ENCODE data around the gene HSBP1L1.
"Not testable (repeated sequence)": the region's sequence is repeated elsewhere in the genome, so short reads cannot be mapped to it uniquely, and the experiment has no call there.

Gene HSBP1L1

GRCh38 chr18:79987566-79987965, 23.1 kb downstream of the HSBP1L1 start:
- DNase-seq (ENCODE audit: low read depth) = peak; percentile 19

- DNase-seq (ENCODE audit: low read depth) = peak; percentile 52
These were observed 23.6 kb downstream of the HSBP1L1 start for GRCh38 chr18:79988071-79988450.

- peak; percentile 84 for DNase-seq (ENCODE audit: low read depth)
These were observed 24.2 kb downstream of the HSBP1L1 start, which contains the start of gene TXNL4A for GRCh38 chr18:79988451-79989194. TXNL4A (minus strand) TSS chr18:79988563; CDS start chr18:79988392, 171 bp downstream.

DNA sequence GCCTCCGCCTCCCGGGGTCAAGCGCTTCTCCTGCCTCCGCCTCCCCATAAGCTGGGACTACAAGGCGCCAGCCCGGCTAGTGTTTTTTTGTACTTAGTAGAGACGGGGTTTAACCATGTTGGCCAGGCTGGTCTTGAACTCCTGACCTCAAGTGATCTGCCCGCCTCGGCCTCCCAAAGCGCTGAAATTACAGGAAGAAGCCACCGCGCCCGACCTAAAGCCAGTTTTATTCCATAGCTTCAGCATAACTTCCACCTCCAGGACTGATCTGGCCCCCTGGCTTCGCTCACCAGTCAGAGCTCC, 24.7 kb downstream of the HSBP1L1 start:
- DNase-seq (ENCODE audit: low read depth) = no peak

- peak; percentile 4 for DNase-seq (ENCODE audit: low read depth)
These were observed 27.1 kb downstream of the HSBP1L1 start for GRCh38 chr18:79991494-79991893.

DNA sequence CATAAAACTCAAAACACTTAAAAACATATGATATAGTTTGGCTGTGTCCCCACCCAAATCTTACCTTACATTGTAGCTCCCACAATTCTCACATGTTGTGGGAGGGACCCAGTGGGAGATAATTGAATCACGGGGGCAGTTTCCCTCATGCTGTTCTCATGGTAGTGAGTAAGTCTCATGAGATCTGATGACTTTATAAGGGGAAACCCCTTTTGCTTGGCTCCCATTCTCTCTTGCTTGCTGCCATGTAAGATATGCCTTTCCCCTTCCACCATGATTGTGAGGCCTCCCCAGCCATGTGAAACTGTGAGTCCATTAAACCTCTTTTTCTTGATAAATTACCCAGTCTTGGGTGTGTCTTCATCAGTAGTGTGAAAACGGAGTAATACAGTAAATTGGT, 35.3 kb downstream of the HSBP1L1 start:
- not testable (repeated sequence) for DNase-seq (ENCODE audit: low read depth)

- no peak for DNase-seq (ENCODE audit: low read depth)
These were observed 36.4 kb downstream of the HSBP1L1 start for GRCh38 chr18:80000877-80001276.

DNA sequence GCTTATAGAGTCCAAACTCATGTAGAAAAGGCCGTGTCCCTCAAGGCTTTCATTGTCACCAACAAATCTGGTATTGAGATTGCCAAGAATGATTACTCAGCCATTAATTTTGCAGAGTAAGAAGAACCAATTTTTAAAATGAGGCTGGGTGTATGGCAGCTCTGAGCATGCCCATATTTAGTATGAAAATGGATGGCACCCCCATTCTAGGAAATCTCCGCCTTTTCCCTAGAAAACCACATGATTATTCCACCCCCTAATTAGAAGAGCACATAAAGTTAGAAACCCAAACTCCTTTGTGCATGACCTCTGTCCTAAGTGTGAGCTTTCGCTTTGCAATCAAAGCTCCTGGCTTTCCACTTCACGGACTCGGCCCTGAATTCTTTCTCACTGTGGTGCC, 38.0 kb downstream of the HSBP1L1 start:
- DNase-seq (ENCODE audit: low read depth) = peak; percentile 5

- no peak for DNase-seq (ENCODE audit: low read depth)
These were observed 40.3 kb downstream of the HSBP1L1 start for GRCh38 chr18:80004600-80005342.

- no peak for DNase-seq (ENCODE audit: low read depth)
These were observed 42.3 kb downstream of the HSBP1L1 start for GRCh38 chr18:80006724-80007123.

- peak; percentile 99 for DNase-seq (ENCODE audit: low read depth)
These were observed 45.5 kb downstream of the HSBP1L1 start for GRCh38 chr18:80009661-80010550.

GRCh38 chr18:80010551-80010906, 46.1 kb downstream of the HSBP1L1 start:
- no peak for DNase-seq (ENCODE audit: low read depth)

DNA sequence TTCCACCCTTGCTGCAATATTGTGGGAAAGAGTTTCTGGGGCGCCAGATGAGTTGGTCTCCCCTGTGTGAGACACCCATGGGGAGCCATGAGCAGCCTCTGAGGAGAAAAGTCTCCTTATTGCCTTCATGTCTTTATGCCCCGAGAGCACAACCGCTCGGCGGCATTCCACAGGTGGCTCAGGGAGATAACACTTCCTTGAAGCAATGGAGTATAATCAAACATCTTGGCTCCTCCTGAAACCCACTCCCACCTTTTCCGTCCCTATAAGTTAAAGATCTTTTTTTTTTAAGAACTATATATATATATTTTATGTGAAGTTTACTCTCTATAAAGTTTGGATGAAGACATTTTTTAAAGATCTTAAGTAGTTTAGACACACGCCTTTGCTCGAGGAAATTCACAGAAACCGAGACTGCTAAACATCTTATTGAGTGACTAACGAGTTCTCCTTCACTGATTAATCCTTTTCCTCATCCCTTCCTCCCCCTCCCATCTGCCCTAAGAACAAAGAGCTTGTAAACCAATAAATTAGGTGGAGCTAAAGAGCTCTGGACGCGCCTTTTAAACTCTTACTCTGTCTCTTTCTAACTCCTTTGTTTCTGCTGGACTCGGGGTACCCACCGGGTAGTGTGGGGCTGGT, 47.2 kb downstream of the HSBP1L1 start:
- not testable (repeated sequence) for DNase-seq (ENCODE audit: low read depth)

GRCh38 chr18:80012714-80013113, 48.3 kb downstream of the HSBP1L1 start:
- DNase-seq (ENCODE audit: low read depth) = no peak

All from EH (cell line).